WTC11 (cell line): ENCODE data around the gene TRPM2. TPM values are rescaled to one million over a fixed set of nuclear protein-coding genes. Genes with fewer than 3 reads are reported as not detected.
A peak's percentile ranks its signal among the peaks of the same experiment; 100 is the strongest.

Experiments
- ATAC-seq: fragments of 200-7000 bp; cut with Tn5 transposase; 2 replicates; pipeline ENCODE4 v1.10.0; 2021; ENCODE audit warnings: mild to moderate bottlenecking, moderate library complexity
- CTCF ChIA-PET: fragments of 300-600 bp; sonication (Branson Sonifier 250); formaldehyde crosslinking; loops from one replicate; lab custom pipeline; 2021; ENCODE audit warnings: antibody characterized with exemption; lab: Charles Lee
- POLR2A ChIA-PET: fragments of 350-600 bp; sonication (Branson Sonifier 250); formaldehyde crosslinking; loops from one replicate; lab custom pipeline; 2021; ENCODE audit warnings: antibody characterized with exemption; lab: Charles Lee
- DNase-seq: peaks from one replicate; pipeline ENCODE4 v3.0.0; 2021; ENCODE audit warnings: low spot score
- H3K27ac Mint-ChIP-seq: 2 replicates; pipeline ENCODE4 v1.8.0; 2021; ENCODE audit warnings: mixed read lengths
- H3K27me3 Mint-ChIP-seq: 2 replicates; pipeline ENCODE4 v1.8.0; 2021; ENCODE audit warnings: low read depth, mild to moderate bottlenecking, moderate library complexity, mixed read lengths
- H3K36me3 Mint-ChIP-seq: 2 replicates; pipeline ENCODE4 v1.8.0; 2021; ENCODE audit warnings: mixed read lengths
- H3K4me1 Mint-ChIP-seq: 2 replicates; pipeline ENCODE4 v1.8.0; 2022; ENCODE audit warnings: mixed read lengths
- H3K4me3 Mint-ChIP-seq: 2 replicates; pipeline ENCODE4 v1.8.0; 2021; ENCODE audit warnings: mild to moderate bottlenecking, moderate library complexity, mixed read lengths
- H3K9me3 Mint-ChIP-seq: 2 replicates; pipeline ENCODE4 v1.8.0; 2021; ENCODE audit warnings: mixed read lengths
- AR ChIP-seq: fragments of 250-450 bp; sonication (Bioruptor Pico); IDR thresholded peaks from 2 replicates; pipeline ENCODE4 v1.9.0; 2021; ENCODE audit warnings: mild to moderate bottlenecking
- ATF2 ChIP-seq: sonication (generic); formaldehyde crosslinking; IDR thresholded peaks from 2 replicates; pipeline ENCODE4 v1.8.1; 2022; ENCODE audit warnings: low read depth, missing genetic modification reagents, borderline replicate concordance
- CDX4 ChIP-seq: fragments of 250-450 bp; sonication (Bioruptor Pico); IDR thresholded peaks from 2 replicates; pipeline ENCODE4 v1.9.0; 2021; ENCODE audit warnings: moderate library complexity, mild to moderate bottlenecking, inconsistent platforms, borderline replicate concordance
- E2F1 ChIP-seq: sonication (generic); formaldehyde crosslinking; IDR thresholded peaks from 2 replicates; pipeline ENCODE4 v1.8.0; 2022; ENCODE audit warnings: mild to moderate bottlenecking, missing genetic modification reagents
- EMX1 ChIP-seq: fragments of 250-450 bp; sonication (Bioruptor Pico); IDR thresholded peaks from 2 replicates; pipeline ENCODE4 v1.8.0; 2021; ENCODE audit warnings: mild to moderate bottlenecking
- ESRRA ChIP-seq: sonication (generic); formaldehyde crosslinking; IDR thresholded peaks from 2 replicates; pipeline ENCODE4 v1.8.1; 2022; ENCODE audit warnings: mild to moderate bottlenecking, missing genetic modification reagents, borderline replicate concordance
- ETV6 ChIP-seq: sonication (generic); formaldehyde crosslinking; IDR thresholded peaks from 2 replicates; pipeline ENCODE4 v1.8.1; 2022; ENCODE audit warnings: mild to moderate bottlenecking, missing genetic modification reagents
- FOXJ3 ChIP-seq: sonication (generic); formaldehyde crosslinking; IDR thresholded peaks from 2 replicates; pipeline ENCODE4 v1.9.0; 2021; ENCODE audit warnings: missing genetic modification reagents, mild to moderate bottlenecking, borderline replicate concordance
- FOXK1 ChIP-seq: sonication (generic); formaldehyde crosslinking; IDR thresholded peaks from 2 replicates; pipeline ENCODE4 v1.8.0; 2022; ENCODE audit warnings: mild to moderate bottlenecking, moderate library complexity, missing genetic modification reagents
- GRHL2 ChIP-seq: fragments of 250-450 bp; sonication (Bioruptor Pico); IDR thresholded peaks from 2 replicates; pipeline ENCODE4 v1.8.0; 2022; ENCODE audit warnings: mild to moderate bottlenecking, moderate library complexity; ENCODE audit not compliant: insufficient replicate concordance, severe bottlenecking
- JAZF1 ChIP-seq: fragments of 250-450 bp; sonication (Bioruptor Pico); IDR thresholded peaks from 2 replicates; pipeline ENCODE4 v1.9.0; 2021; ENCODE audit warnings: moderate library complexity, mild to moderate bottlenecking, inconsistent platforms
- JUN ChIP-seq: sonication (generic); formaldehyde crosslinking; IDR thresholded peaks from 2 replicates; pipeline ENCODE4 v1.8.0; 2023; ENCODE audit warnings: mild to moderate bottlenecking, missing genetic modification reagents
- MLX ChIP-seq: sonication (generic); formaldehyde crosslinking; IDR thresholded peaks from 2 replicates; pipeline ENCODE4 v1.8.1; 2023; ENCODE audit warnings: mild to moderate bottlenecking, missing genetic modification reagents, moderate library complexity
- RELA ChIP-seq: sonication (generic); formaldehyde crosslinking; IDR thresholded peaks from 2 replicates; pipeline ENCODE4 v1.8.1; 2022; ENCODE audit warnings: missing genetic modification reagents, mild to moderate bottlenecking, borderline replicate concordance
- RORB ChIP-seq: fragments of 250-450 bp; sonication (Bioruptor Pico); IDR thresholded peaks from 2 replicates; pipeline ENCODE4 v1.9.0; 2021; ENCODE audit warnings: mild to moderate bottlenecking
- SMAD4 ChIP-seq: sonication (generic); formaldehyde crosslinking; IDR thresholded peaks from 2 replicates; pipeline ENCODE4 v1.8.0; 2022; ENCODE audit warnings: mild to moderate bottlenecking, missing genetic modification reagents
- ZNF121 ChIP-seq: sonication (generic); formaldehyde crosslinking; IDR thresholded peaks from 2 replicates; pipeline ENCODE4 v1.8.0; 2023; ENCODE audit warnings: missing genetic modification reagents
- ZNF219 ChIP-seq: sonication (generic); formaldehyde crosslinking; IDR thresholded peaks from 2 replicates; pipeline ENCODE4 v1.8.0; 2023; ENCODE audit warnings: missing genetic modification reagents, mild to moderate bottlenecking, borderline replicate concordance
- ZNF263 ChIP-seq: sonication (generic); formaldehyde crosslinking; IDR thresholded peaks from 2 replicates; pipeline ENCODE4 v1.8.1; 2022; ENCODE audit warnings: low read depth, mild to moderate bottlenecking, moderate library complexity, missing genetic modification reagents
- ZNF317 ChIP-seq: sonication (generic); formaldehyde crosslinking; IDR thresholded peaks from 2 replicates; pipeline ENCODE4 v1.8.1; 2023; ENCODE audit warnings: low read depth, mild to moderate bottlenecking, moderate library complexity, missing genetic modification reagents, borderline replicate concordance
- ZNF396 ChIP-seq: fragments of 250-450 bp; sonication (Bioruptor Pico); IDR thresholded peaks from 2 replicates; pipeline ENCODE4 v1.8.0; 2021; ENCODE audit warnings: mild to moderate bottlenecking, moderate library complexity, borderline replicate concordance
- ZNF416 ChIP-seq: fragments of 250-450 bp; sonication (Bioruptor Pico); IDR thresholded peaks from 2 replicates; pipeline ENCODE4 v1.9.0; 2021; ENCODE audit warnings: mild to moderate bottlenecking, inconsistent platforms
- ZNF423 ChIP-seq: fragments of 250-450 bp; sonication (Bioruptor Pico); IDR thresholded peaks from 2 replicates; pipeline ENCODE4 v2.1.2; 2022; ENCODE audit warnings: mild to moderate bottlenecking, moderate library complexity
- ZNF512 ChIP-seq: sonication (generic); formaldehyde crosslinking; IDR thresholded peaks from 2 replicates; pipeline ENCODE4 v1.8.1; 2022; ENCODE audit warnings: missing genetic modification reagents, borderline replicate concordance
- ZNF671 ChIP-seq: fragments of 250-450 bp; sonication (Bioruptor Pico); IDR thresholded peaks from 2 replicates; pipeline ENCODE4 v1.8.0; 2021; ENCODE audit warnings: mild to moderate bottlenecking
- total RNA-seq: library from RNA; stranded (reverse); gene quantifications from 3 replicates; pipeline ENCODE4 v1.2.3, GENCODE V29; 2021

TRPM2 gene
- total RNA-seq, 1 experiment from 2014 or later = 0.92 TPM

GRCh38 chr21:44310628-44311507 is 42.6 kb upstream of the TRPM2 start:
- Mint-ChIP-seq H3K27me3 (no peaks in the 10 kb centered on the region), H3K9me3 (no peaks in the 10 kb centered on the region), H3K4me3 (no peak overlapping the region), H3K27ac (peak overlapping the region; percentile 2), H3K4me1 (no peaks in the 10 kb centered on the region), H3K36me3 (peaks cover 12% of the 10 kb centered on the region)
- TF ChIP-seq ZNF263 (CRISPR knock-in tag) = no peak
- no peak for TF ChIP-seq JUN (CRISPR knock-in tag)
- TF ChIP-seq ZNF317 (CRISPR knock-in tag) = no peak
- TF ChIP-seq CDX4 (CRISPR knock-in tag) = no peak
- no peak for TF ChIP-seq RORB (CRISPR knock-in tag)
- POLR2A ChIA-PET = no interaction called here
- ATAC-seq (no peak), DNase-seq (no peak)
- CTCF ChIA-PET = interaction anchor here (1.0 to 1.2 kb wide), 2 partner anchors 10 to 43 kb away, joined by 3 to 4 read pairs; no protein-coding TSS in a partner anchor

- ATAC-seq = no peak
- POLR2A ChIA-PET = interaction anchor here (0.5 kb wide), 1 partner anchor 483 kb away, joined by 6 read pairs; no protein-coding TSS in a partner anchor
Measured at GRCh38 chr21:44312089-44312488, 41.3 kb upstream of the TRPM2 start.

GRCh38 chr21:44312716-44313115 is 40.7 kb upstream of the TRPM2 start:
- ATAC-seq (no peak), DNase-seq (no peak)
- Mint-ChIP-seq H3K9me3 (no peaks in the 10 kb centered on the region), H3K4me3 (no peak overlapping the region), H3K36me3 (peaks cover 12% of the 10 kb centered on the region), H3K4me1 (no peaks in the 10 kb centered on the region), H3K27ac (no peak overlapping the region), H3K27me3 (no peaks in the 10 kb centered on the region)
- POLR2A ChIA-PET = no interaction called here
- TF ChIP-seq RELA (CRISPR knock-in tag) = no peak
- no peak for TF ChIP-seq ZNF423 (CRISPR knock-in tag)
- no peak for TF ChIP-seq RORB (CRISPR knock-in tag)
- TF ChIP-seq SMAD4 = no peak
- TF ChIP-seq ZNF512 (CRISPR knock-in tag) = no peak
- TF ChIP-seq ZNF121 (CRISPR knock-in tag) = no peak
- no peak for TF ChIP-seq ETV6 (CRISPR knock-in tag)
- TF ChIP-seq AR (CRISPR knock-in tag) = no peak
- TF ChIP-seq JAZF1 (CRISPR knock-in tag) = no peak
- no peak for TF ChIP-seq ZNF416 (CRISPR knock-in tag)
- no peak for TF ChIP-seq ATF2
- CTCF ChIA-PET = no interaction called here

More at GRCh38 chr21:44312089-44312488, 41.3 kb upstream of the TRPM2 start:
- DNase-seq = no peak
- no peak overlapping the region for H3K27ac Mint-ChIP-seq
- H3K4me3 Mint-ChIP-seq = no peak overlapping the region
- peaks cover 12% of the 10 kb centered on the region for H3K36me3 Mint-ChIP-seq
- no peaks in the 10 kb centered on the region for H3K9me3 Mint-ChIP-seq
- TF ChIP-seq E2F1 (CRISPR knock-in tag) (no peak), GRHL2 (CRISPR knock-in tag) (no peak), ZNF423 (CRISPR knock-in tag) (no peak), ZNF219 (CRISPR knock-in tag) (no peak), EMX1 (CRISPR knock-in tag) (no peak), FOXK1 (CRISPR knock-in tag) (no peak), ZNF671 (CRISPR knock-in tag) (no peak), MLX (no peak), FOXJ3 (no peak), ZNF396 (CRISPR knock-in tag) (no peak), ESRRA (CRISPR knock-in tag) (no peak)
- no peaks in the 10 kb centered on the region for H3K4me1 Mint-ChIP-seq
- no peaks in the 10 kb centered on the region for H3K27me3 Mint-ChIP-seq
- CTCF ChIA-PET = no interaction called here
